GM12801 (cell line): ENCODE measurements around the gene DHX32.

Experiments
- TF ChIP-seq, protein P1 (sequence below): IDR thresholded peaks from one replicate; pipeline ENCODE4 v1.5.1; 2011; ENCODE audit warnings: control low read depth; ENCODE audit not compliant: insufficient read length; ENCODE audit errors: extremely low read depth

Gene DHX32

GRCh38 chr10:125881192-125881591, at the start of gene DHX32:
Gene DHX32, minus strand, starts transcription at chr10:125881292. Its CDS starts 468 bp downstream, at chr10:125880824.
- TF ChIP-seq, protein P1, sequence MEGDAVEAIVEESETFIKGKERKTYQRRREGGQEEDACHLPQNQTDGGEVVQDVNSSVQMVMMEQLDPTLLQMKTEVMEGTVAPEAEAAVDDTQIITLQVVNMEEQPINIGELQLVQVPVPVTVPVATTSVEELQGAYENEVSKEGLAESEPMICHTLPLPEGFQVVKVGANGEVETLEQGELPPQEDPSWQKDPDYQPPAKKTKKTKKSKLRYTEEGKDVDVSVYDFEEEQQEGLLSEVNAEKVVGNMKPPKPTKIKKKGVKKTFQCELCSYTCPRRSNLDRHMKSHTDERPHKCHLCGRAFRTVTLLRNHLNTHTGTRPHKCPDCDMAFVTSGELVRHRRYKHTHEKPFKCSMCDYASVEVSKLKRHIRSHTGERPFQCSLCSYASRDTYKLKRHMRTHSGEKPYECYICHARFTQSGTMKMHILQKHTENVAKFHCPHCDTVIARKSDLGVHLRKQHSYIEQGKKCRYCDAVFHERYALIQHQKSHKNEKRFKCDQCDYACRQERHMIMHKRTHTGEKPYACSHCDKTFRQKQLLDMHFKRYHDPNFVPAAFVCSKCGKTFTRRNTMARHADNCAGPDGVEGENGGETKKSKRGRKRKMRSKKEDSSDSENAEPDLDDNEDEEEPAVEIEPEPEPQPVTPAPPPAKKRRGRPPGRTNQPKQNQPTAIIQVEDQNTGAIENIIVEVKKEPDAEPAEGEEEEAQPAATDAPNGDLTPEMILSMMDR = no peak

GRCh38 chr10:125929618-125930017, 48.5 kb upstream of the DHX32 start:
- TF ChIP-seq, protein P1 = no peak

DNA sequence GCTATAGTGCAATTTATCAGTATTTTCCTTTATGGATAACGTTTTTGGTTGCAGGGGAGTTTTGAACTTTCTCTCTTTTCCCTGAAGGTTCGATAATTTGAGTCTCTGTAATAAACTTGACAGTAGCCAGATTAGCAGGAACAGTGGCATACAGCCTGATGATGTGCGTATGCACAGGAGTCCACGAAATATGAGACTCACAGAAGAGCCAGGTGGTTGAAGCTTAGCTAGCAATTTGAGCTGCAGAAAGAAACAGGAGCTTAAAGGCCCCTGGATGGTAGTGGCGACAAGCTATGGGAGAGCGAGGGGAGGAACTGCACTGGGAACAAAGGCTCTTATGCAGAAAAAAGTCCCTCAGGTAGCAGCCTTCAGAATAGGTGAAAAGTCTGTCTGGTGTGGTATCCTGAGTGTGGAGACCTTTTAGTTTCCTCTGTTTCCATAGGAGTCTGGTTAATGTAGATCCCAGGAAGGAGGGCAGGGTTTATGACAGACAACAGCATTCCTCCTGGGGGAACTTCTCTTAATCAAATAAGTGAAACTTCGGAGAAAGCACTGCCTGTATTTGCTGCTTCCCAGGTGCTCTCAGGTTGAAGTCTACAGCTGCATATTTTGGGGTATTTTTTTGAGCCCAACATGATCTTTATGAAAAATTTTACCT, 48.0 kb upstream of the DHX32 start:
- TF ChIP-seq, protein P1 = no peak

DNA sequence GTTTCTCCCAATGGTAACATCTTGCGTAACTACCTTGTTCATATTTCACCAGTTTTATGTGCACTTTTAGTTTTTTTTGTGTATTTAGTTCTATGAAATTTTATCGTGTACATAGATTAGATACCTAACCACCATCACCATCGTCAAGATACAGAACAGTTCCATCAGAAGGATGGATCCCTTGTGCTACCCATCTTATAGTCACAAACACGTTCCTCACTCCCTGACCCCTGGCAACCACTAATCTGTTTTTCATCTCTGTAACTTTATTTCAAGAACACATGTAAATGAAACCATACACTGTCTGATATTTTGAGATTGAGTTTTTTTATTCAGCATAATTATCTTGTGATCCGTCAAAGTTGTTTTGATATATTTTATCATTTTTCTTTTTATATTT, 45.2 kb upstream of the DHX32 start:
- TF ChIP-seq, protein P1 = no peak

GRCh38 chr10:125925262-125925834, 44.3 kb upstream of the DHX32 start:
- TF ChIP-seq, protein P1 = no peak

DNA sequence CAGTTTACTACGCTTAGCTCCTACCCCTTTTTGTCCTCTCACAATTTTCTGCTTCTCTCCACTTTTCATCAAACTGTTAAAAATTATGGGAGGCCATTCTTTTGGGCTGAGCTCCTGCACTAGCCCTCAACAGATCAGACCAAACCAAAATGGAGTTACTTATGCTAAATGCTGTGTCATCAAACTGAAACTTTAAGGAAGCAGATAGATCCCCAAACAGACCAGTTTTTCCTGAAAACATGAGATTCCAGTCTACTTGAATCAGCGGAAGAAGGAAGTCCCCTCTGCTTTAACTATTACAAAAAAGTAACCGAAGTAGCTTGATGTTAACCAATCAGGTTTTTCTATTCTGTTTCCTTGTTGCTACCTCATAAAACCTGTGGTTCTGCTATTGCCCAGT, 35.9 kb upstream of the DHX32 start:
- TF ChIP-seq, protein P1 = no peak

DNA sequence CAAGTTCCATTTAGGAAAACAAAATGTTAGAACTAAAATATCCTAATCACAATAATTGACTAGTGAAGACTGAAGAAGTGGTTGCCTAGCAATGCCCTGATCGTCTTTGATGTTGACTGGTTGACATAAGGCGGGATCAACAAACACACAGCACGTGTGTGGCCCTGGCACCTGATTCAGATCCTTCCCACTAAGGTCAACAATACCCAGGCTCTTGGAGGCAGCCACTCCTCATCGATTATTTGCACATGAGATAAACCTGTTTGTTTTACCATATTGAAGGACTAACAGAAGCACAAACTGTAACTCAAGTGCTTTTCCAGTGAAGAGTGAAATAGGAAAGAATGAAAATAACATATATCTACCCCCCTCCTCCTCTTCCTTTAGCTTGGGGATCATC, 30.9 kb upstream of the DHX32 start:
- TF ChIP-seq, protein P1 = no peak
